Adrenal gland (tissue), 5 donors: ENCODE results near the gene TMEM114.

Source experiments
- CTCF ChIP-seq, 6 experiments: fragments of 450-650 bp in 4 of 6; fragments of 200-600 bp in 2 of 6; sonication (generic) in 1 of 6; IDR thresholded peaks; 1 replicate in 5 of 6; 2 replicates in 1 of 6; pipeline versions ENCODE4 v1.5.1 to v1.8.0; 2016 to 2021; ENCODE audit warnings: antibody characterized with exemption in 6 of 6, mild to moderate bottlenecking in 2 of 6, moderate library complexity in 1 of 6
- POLR2A ChIP-seq, 2 donors: fragments of 450-650 bp; IDR thresholded peaks; one replicate each; pipeline ENCODE4 v1.6.1; 2017; ENCODE audit warnings: antibody characterized with exemption in 2 of 2, mild to moderate bottlenecking in 2 of 2, moderate library complexity in 1 of 2
- donor health status: DM: no; HTN: no; CAD: no.

DNA sequence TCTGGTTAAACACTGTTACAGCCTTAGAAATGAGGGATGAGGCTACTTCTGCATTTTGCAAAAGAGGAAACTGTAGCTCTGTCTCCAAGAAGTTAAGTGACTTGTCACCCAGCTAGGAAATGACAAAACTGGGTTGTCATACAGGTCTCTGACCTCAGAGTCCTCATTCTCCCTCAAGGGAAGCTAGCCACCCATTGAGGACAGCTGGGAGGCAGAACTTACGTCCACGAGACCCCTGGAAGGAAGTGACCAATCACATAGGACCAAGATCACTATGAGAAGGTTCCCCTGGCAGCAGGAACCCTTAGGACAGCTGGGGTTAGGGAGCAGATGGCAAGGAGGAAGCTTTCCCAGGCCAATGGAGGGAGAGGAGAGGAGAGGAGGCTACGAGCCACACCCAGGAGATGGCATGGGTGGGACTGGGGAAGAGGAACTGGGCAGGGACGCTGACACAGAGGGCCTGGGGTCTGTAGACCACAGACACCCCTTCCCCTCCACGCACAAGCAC lies 42.4 kb upstream of the TMEM114 start:
- TF ChIP-seq CTCF (IDR thresholded peaks at IDR 0.05) (no peak), POLR2A (IDR thresholded peaks at IDR 0.05) (peak in 1 of 2 donors; percentile 8)
